DOHH2 (cell line): ENCODE data around the gene JOSD1.

Experiments used
- CTCF ChIP-seq: fragments of 200-600 bp; sonication (generic); IDR thresholded peaks from one replicate; pipeline ENCODE4 v1.5.1; 2014; ENCODE audit warnings: antibody characterized with exemption, mild to moderate bottlenecking, low read depth, low read length; ENCODE audit not compliant: poor library complexity, severe bottlenecking
- EZH2phosphoT487 ChIP-seq: fragments of 200-600 bp; sonication (generic); IDR thresholded peaks from 2 replicates; pipeline ENCODE4 v1.6.1; 2017; ENCODE audit warnings: borderline replicate concordance, mild to moderate bottlenecking, antibody characterized with exemption, low read length, moderate library complexity, mixed read lengths

- TF ChIP-seq CTCF, result no peak
- no peak for TF ChIP-seq EZH2phosphoT487
These were observed 20.8 kb upstream of the JOSD1 start for GRCh38 chr22:38721551-38721950.
